ENCODE data around the gene SREK1.

DNA sequence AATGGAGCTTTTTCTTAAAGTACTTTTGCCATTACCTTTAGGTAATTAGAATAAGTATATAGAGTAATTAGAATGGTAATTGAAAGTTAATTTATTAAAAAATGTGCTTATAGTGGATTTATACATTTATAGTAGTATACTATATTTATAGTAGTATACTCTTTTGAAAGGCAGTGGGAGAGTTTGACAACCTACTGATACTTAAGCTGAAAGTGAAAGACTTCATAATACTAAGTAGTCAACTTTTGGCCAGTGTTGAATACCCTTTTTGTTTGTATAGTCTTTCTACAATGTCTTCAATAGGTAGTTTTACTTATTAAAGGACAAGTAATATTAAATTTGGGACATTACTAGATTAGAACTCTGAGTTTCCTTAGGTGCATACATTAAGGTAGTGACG lies 12.9 kb downstream of the SREK1 start:
- no peak for TF ChIP-seq SP1 (IDR thresholded peaks at IDR 0.05)
- TF ChIP-seq NFRKB (IDR thresholded peaks at IDR 0.05): no peak
- no peak for TF ChIP-seq ZNF384 (IDR thresholded peaks at IDR 0.05)
- no peak for TF ChIP-seq SUZ12 (IDR thresholded peaks at IDR 0.05)
- TF ChIP-seq CTBP1 (IDR thresholded peaks at IDR 0.05; ENCODE audit: borderline replicate concordance): no peak

Data from HEK293T (cell line).